Measurements from ENCODE around the gene TMEM42.

TMEM42 gene

GRCh38 chr3:44903751-44904150 is 42.0 kb downstream of the TMEM42 start:
- Histone ChIP-seq H3K27me3 (peaks cover 0 to 25% of the 10 kb centered on the region in 2 donors), H3K9me3 (no peaks in the 10 kb centered on the region), H3K4me1 (no peaks in the 10 kb centered on the region), H3K27ac (no peak overlapping the region), H3K4me3 (no peak overlapping the region), H3K36me3 (no peaks in the 10 kb centered on the region)
- intact Hi-C loops (cut with DNase I; ENCODE audit: low total_unique reads): no loop called here
- DNase-seq: no peak
- TF ChIP-seq, protein P1, sequence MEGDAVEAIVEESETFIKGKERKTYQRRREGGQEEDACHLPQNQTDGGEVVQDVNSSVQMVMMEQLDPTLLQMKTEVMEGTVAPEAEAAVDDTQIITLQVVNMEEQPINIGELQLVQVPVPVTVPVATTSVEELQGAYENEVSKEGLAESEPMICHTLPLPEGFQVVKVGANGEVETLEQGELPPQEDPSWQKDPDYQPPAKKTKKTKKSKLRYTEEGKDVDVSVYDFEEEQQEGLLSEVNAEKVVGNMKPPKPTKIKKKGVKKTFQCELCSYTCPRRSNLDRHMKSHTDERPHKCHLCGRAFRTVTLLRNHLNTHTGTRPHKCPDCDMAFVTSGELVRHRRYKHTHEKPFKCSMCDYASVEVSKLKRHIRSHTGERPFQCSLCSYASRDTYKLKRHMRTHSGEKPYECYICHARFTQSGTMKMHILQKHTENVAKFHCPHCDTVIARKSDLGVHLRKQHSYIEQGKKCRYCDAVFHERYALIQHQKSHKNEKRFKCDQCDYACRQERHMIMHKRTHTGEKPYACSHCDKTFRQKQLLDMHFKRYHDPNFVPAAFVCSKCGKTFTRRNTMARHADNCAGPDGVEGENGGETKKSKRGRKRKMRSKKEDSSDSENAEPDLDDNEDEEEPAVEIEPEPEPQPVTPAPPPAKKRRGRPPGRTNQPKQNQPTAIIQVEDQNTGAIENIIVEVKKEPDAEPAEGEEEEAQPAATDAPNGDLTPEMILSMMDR (IDR thresholded peaks at IDR 0.05): no peak

- DNase-seq: no peak
- H3K36me3 ChIP-seq: no peaks in the 10 kb centered on the region
- no peak overlapping the region for H3K27ac ChIP-seq
- TF ChIP-seq, protein P1 (IDR thresholded peaks at IDR 0.05): no peak
- no peaks in the 10 kb centered on the region for H3K9me3 ChIP-seq
- intact Hi-C loops (cut with DNase I; ENCODE audit: low total_unique reads): no loop called here
- no peak overlapping the region for H3K4me3 ChIP-seq
- peaks cover 0 to 21% of the 10 kb centered on the region in 2 donors for H3K27me3 ChIP-seq
- H3K4me1 ChIP-seq: no peaks in the 10 kb centered on the region
These were observed 43.9 kb downstream of the TMEM42 start for GRCh38 chr3:44905446-44906157.

- intact Hi-C loops (cut with DNase I; ENCODE audit: low total_unique reads): no loop called here
- Histone ChIP-seq H3K9me3 (no peaks in the 10 kb centered on the region), H3K4me3 (no peak overlapping the region), H3K27me3 (peaks cover 0 to 11% of the 10 kb centered on the region in 2 donors), H3K27ac (no peak overlapping the region), H3K4me1 (no peaks in the 10 kb centered on the region), H3K36me3 (no peaks in the 10 kb centered on the region)
- TF ChIP-seq, protein P1 (IDR thresholded peaks at IDR 0.05): no peak
- DNase-seq: no peak
These were observed 45.3 kb downstream of the TMEM42 start for GRCh38 chr3:44906997-44907396.

DNA sequence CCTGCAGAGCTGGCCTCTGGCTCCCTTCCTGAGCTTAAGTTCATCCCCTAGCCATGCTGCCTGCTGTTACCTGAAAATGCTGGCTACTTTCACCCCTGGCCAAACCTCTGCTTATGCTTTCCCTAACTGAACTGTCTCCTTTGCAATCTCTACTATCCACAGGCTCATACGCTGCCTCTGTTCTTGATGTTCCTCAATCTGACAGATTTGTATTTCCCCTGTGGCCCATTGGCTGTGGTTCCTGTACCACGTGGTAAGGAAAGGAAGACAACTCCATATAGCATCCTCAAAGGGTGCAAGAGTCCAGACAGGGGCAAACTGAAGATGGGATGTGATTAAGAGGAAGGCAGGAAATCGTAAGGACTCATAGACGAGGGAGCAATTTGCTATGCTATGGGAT is 45.9 kb downstream of the TMEM42 start:
- DNase-seq: no peak
- intact Hi-C loops (cut with DNase I; ENCODE audit: low total_unique reads): no loop called here
- H3K4me1 ChIP-seq: no peaks in the 10 kb centered on the region
- TF ChIP-seq, protein P1 (IDR thresholded peaks at IDR 0.05): no peak
- H3K27ac ChIP-seq: no peak overlapping the region
- no peak overlapping the region for H3K4me3 ChIP-seq
- no peaks in the 10 kb centered on the region for H3K9me3 ChIP-seq
- peaks cover 0 to 10% of the 10 kb centered on the region in 2 donors for H3K27me3 ChIP-seq
- H3K36me3 ChIP-seq: no peaks in the 10 kb centered on the region

GRCh38 chr3:44909063-44909462 is 47.4 kb downstream of the TMEM42 start:
- Histone ChIP-seq H3K27me3 (peaks cover 0 to 10% of the 10 kb centered on the region in 2 donors), H3K27ac (no peak overlapping the region), H3K9me3 (no peaks in the 10 kb centered on the region), H3K4me1 (no peaks in the 10 kb centered on the region), H3K4me3 (no peak overlapping the region), H3K36me3 (no peaks in the 10 kb centered on the region)
- DNase-seq: no peak
- TF ChIP-seq, protein P1 (IDR thresholded peaks at IDR 0.05): no peak
- intact Hi-C loops (cut with DNase I; ENCODE audit: low total_unique reads): no loop called here
